ENCODE data around the gene POLR3F.
A peak's percentile ranks its signal among the peaks of the same experiment; 100 is the strongest.
"Not testable (repeated sequence)": the region's sequence is repeated elsewhere in the genome, so short reads cannot be mapped to it uniquely, and the experiment has no call there.

POLR3F gene

GRCh38 chr20:18465536-18466200 is 1.5 kb upstream of the POLR3F start:
- Histone ChIP-seq H3K27me3 (ENCODE audit: control insufficient read depth, insufficient read depth, low read length) (no peaks in the 10 kb centered on the region), H3K27ac (ENCODE audit: low read length) (no peak overlapping the region), H3K4me1 (ENCODE audit: control insufficient read depth, insufficient read depth, low read length) (no peaks in the 10 kb centered on the region), H3K36me3 (ENCODE audit: control insufficient read depth, insufficient read depth, low read length) (no peaks in the 10 kb centered on the region), H3K9me3 (ENCODE audit: control insufficient read depth, insufficient read depth, low read length) (no peaks in the 10 kb centered on the region), H3K4me3 (ENCODE audit: low read length) (no peak overlapping the region)
- DNase-seq (ENCODE audit: low read depth, low spot score) = no peak
- no CpG with 5 or more reads among the region's 6 CpGs for whole genome bisulfite sequencing (ENCODE audit: insufficient coverage, insufficient read length)

DNA sequence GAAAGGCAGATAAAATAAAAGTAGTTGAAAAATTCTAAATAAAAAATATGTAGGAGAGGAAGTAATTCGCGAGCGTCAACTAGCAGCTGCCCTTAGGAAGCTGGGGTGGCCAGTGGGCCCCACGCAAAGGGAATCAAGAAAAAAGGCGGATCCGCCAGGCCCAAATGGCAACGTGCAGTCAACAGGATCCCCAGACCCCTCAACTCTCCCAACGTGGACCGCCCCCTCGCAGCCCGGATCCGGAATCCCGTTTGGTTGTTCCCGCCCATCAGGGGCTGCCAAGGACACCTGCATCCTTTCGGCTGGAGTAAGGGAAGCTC is 656 bp upstream of the POLR3F start:
- no peaks in the 10 kb centered on the region for H3K36me3 ChIP-seq (ENCODE audit: control insufficient read depth, insufficient read depth, low read length)
- no peaks in the 10 kb centered on the region for H3K27me3 ChIP-seq (ENCODE audit: control insufficient read depth, insufficient read depth, low read length)
- H3K27ac ChIP-seq (ENCODE audit: low read length) = no peak overlapping the region
- WGBS (ENCODE audit: insufficient coverage, insufficient read length) = no CpG with 5 or more reads among the region's 15 CpGs
- DNase-seq (ENCODE audit: low read depth, low spot score) = peak; percentile 52
- no peaks in the 10 kb centered on the region for H3K9me3 ChIP-seq (ENCODE audit: control insufficient read depth, insufficient read depth, low read length)
- H3K4me1 ChIP-seq (ENCODE audit: control insufficient read depth, insufficient read depth, low read length) = no peaks in the 10 kb centered on the region
- H3K4me3 ChIP-seq (ENCODE audit: low read length) = peak overlapping the region; percentile 74

- Histone ChIP-seq H3K27ac (ENCODE audit: low read length) (no peak overlapping the region), H3K9me3 (ENCODE audit: control insufficient read depth, insufficient read depth, low read length) (no peaks in the 10 kb centered on the region), H3K4me1 (ENCODE audit: control insufficient read depth, insufficient read depth, low read length) (no peaks in the 10 kb centered on the region), H3K36me3 (ENCODE audit: control insufficient read depth, insufficient read depth, low read length) (peaks cover 4% of the 10 kb centered on the region; the same call in 1 of the 2 replicates), H3K4me3 (ENCODE audit: low read length) (no peak overlapping the region), H3K27me3 (ENCODE audit: control insufficient read depth, insufficient read depth, low read length) (no peaks in the 10 kb centered on the region)
- no CpG with 5 or more reads among the region's 1 CpG for WGBS (ENCODE audit: insufficient coverage, insufficient read length)
- no peak for DNase-seq (ENCODE audit: low read depth, low spot score)
These were observed 10.0 kb downstream of the POLR3F start for GRCh38 chr20:18477218-18477617.

DNA sequence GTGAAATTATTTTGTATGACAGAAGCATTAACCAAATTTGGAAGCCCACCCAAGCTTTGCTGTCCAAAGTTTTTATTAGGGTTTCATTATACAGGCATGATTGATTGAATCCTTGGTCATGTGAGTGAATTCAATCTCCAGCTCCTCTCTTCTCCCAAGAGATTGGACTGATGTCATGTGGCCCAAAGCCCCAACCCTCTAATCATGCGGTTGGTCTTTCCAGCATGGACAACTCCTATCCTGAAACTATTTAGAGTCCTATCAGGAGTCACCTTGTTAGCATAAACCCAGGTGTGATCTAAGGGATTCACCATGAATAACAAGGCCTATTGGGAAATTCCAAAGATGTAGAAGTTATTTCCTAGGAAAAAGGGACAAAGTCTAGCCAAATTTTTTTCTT is 10.6 kb downstream of the POLR3F start:
- Histone ChIP-seq H3K9me3 (ENCODE audit: control insufficient read depth, insufficient read depth, low read length) (no peaks in the 10 kb centered on the region), H3K36me3 (ENCODE audit: control insufficient read depth, insufficient read depth, low read length) (peaks cover 9% of the 10 kb centered on the region; the same call in 1 of the 2 replicates), H3K27ac (ENCODE audit: low read length) (no peak overlapping the region), H3K4me3 (ENCODE audit: low read length) (no peak overlapping the region), H3K4me1 (ENCODE audit: control insufficient read depth, insufficient read depth, low read length) (no peaks in the 10 kb centered on the region), H3K27me3 (ENCODE audit: control insufficient read depth, insufficient read depth, low read length) (no peaks in the 10 kb centered on the region)
- no CpG with 5 or more reads among the region's 1 CpG for WGBS (ENCODE audit: insufficient coverage, insufficient read length)
- DNase-seq (ENCODE audit: low read depth, low spot score) = no peak

- Histone ChIP-seq H3K4me3 (ENCODE audit: low read length) (no peak overlapping the region), H3K27ac (ENCODE audit: low read length) (no peak overlapping the region), H3K4me1 (ENCODE audit: control insufficient read depth, insufficient read depth, low read length) (no peaks in the 10 kb centered on the region), H3K36me3 (ENCODE audit: control insufficient read depth, insufficient read depth, low read length) (peaks cover 10% of the 10 kb centered on the region; the same call in 1 of the 2 replicates), H3K9me3 (ENCODE audit: control insufficient read depth, insufficient read depth, low read length) (no peaks in the 10 kb centered on the region), H3K27me3 (ENCODE audit: control insufficient read depth, insufficient read depth, low read length) (no peaks in the 10 kb centered on the region)
- no CpG with 5 or more reads among the region's 4 CpGs for whole genome bisulfite sequencing (ENCODE audit: insufficient coverage, insufficient read length)
- no peak for DNase-seq (ENCODE audit: low read depth, low spot score)
These were observed 14.4 kb downstream of the POLR3F start for GRCh38 chr20:18481596-18481995.

- H3K4me3 ChIP-seq (ENCODE audit: low read length) = no peak overlapping the region
- H3K9me3 ChIP-seq (ENCODE audit: control insufficient read depth, insufficient read depth, low read length) = no peaks in the 10 kb centered on the region
- H3K27me3 ChIP-seq (ENCODE audit: control insufficient read depth, insufficient read depth, low read length) = no peaks in the 10 kb centered on the region
- no peaks in the 10 kb centered on the region for H3K4me1 ChIP-seq (ENCODE audit: control insufficient read depth, insufficient read depth, low read length)
- no CpG with 5 or more reads among the region's 3 CpGs for WGBS (ENCODE audit: insufficient coverage, insufficient read length)
- H3K27ac ChIP-seq (ENCODE audit: low read length) = no peak overlapping the region
- no peaks in the 10 kb centered on the region; the same call in 1 of the 2 replicates for H3K36me3 ChIP-seq (ENCODE audit: control insufficient read depth, insufficient read depth, low read length)
- no peak for DNase-seq (ENCODE audit: low read depth, low spot score)
These were observed 21.1 kb downstream of the POLR3F start for GRCh38 chr20:18488301-18488700.

GRCh38 chr20:18496042-18496441 is 28.9 kb downstream of the POLR3F start:
- Histone ChIP-seq H3K4me1 (ENCODE audit: control insufficient read depth, insufficient read depth, low read length) (no peaks in the 10 kb centered on the region), H3K9me3 (ENCODE audit: control insufficient read depth, insufficient read depth, low read length) (no peaks in the 10 kb centered on the region), H3K27ac (ENCODE audit: low read length) (no peak overlapping the region), H3K36me3 (ENCODE audit: control insufficient read depth, insufficient read depth, low read length) (no peaks in the 10 kb centered on the region; the same call in 1 of the 2 replicates), H3K4me3 (ENCODE audit: low read length) (no peak overlapping the region; the same call in 1 of the 2 replicates), H3K27me3 (ENCODE audit: control insufficient read depth, insufficient read depth, low read length) (no peaks in the 10 kb centered on the region)
- DNase-seq (ENCODE audit: low read depth, low spot score) = no peak
- WGBS (ENCODE audit: insufficient coverage, insufficient read length) = no CpG with 5 or more reads among the region's 7 CpGs

GRCh38 chr20:18496740-18497592 is 29.8 kb downstream of the POLR3F start, which contains the start of gene RBBP9:
Gene RBBP9 (minus strand): TSS chr20:18497225. CDS start chr20:18497167, 58 bp downstream.
- DNase-seq (ENCODE audit: low read depth, low spot score) = peak; percentile 72
- Histone ChIP-seq H3K4me3 (ENCODE audit: low read length) (peak within 1 kb of the TSS; percentile 69), H3K27me3 (ENCODE audit: control insufficient read depth, insufficient read depth, low read length) (no peaks in the 10 kb centered on the region), H3K36me3 (ENCODE audit: control insufficient read depth, insufficient read depth, low read length) (no peaks in the 10 kb centered on the region; the same call in 1 of the 2 replicates), H3K27ac (ENCODE audit: low read length) (no peak within 1 kb of the TSS), H3K4me1 (ENCODE audit: control insufficient read depth, insufficient read depth, low read length) (no peaks in the 10 kb centered on the region), H3K9me3 (ENCODE audit: control insufficient read depth, insufficient read depth, low read length) (no peaks in the 10 kb centered on the region)
- WGBS (ENCODE audit: insufficient coverage, insufficient read length) = no CpG with 5 or more reads among the region's 31 CpGs

DNA sequence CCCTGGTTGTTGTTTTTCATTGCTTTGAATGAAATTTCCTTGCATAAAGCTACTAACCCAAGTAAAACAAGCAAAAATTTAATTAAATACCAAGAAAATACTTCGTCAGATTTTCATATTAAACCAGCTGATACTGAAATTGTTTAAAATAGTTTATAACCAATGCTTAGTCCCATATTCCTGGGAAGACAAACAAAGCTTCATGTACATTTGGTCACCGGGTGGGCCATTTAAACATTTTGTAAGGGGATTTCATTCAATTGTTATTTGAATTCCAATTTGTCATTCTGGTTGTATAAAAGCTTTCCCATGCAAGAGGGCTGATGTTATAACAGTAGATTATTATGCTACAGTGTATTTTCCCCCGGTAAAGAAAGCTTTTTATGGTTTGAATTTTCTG is 30.4 kb downstream of the POLR3F start:
- Histone ChIP-seq H3K27ac (ENCODE audit: low read length) (no peak overlapping the region), H3K4me1 (ENCODE audit: control insufficient read depth, insufficient read depth, low read length) (no peaks in the 10 kb centered on the region), H3K9me3 (ENCODE audit: control insufficient read depth, insufficient read depth, low read length) (no peaks in the 10 kb centered on the region), H3K27me3 (ENCODE audit: control insufficient read depth, insufficient read depth, low read length) (no peaks in the 10 kb centered on the region), H3K36me3 (ENCODE audit: control insufficient read depth, insufficient read depth, low read length) (no peaks in the 10 kb centered on the region; the same call in 1 of the 2 replicates), H3K4me3 (ENCODE audit: low read length) (no peak overlapping the region)
- WGBS (ENCODE audit: insufficient coverage, insufficient read length) = no CpG with 5 or more reads among the region's 3 CpGs
- no peak for DNase-seq (ENCODE audit: low read depth, low spot score)

GRCh38 chr20:18501672-18502071 is 34.5 kb downstream of the POLR3F start:
- not testable (repeated sequence) for H3K4me3 ChIP-seq (ENCODE audit: low read length); H3K27me3 ChIP-seq (ENCODE audit: control insufficient read depth, insufficient read depth, low read length); H3K4me1 ChIP-seq (ENCODE audit: control insufficient read depth, insufficient read depth, low read length); DNase-seq (ENCODE audit: low read depth, low spot score); H3K36me3 ChIP-seq (ENCODE audit: control insufficient read depth, insufficient read depth, low read length); H3K9me3 ChIP-seq (ENCODE audit: control insufficient read depth, insufficient read depth, low read length); H3K27ac ChIP-seq (ENCODE audit: low read length)
- no CpG with 5 or more reads among the region's 1 CpG for WGBS (ENCODE audit: insufficient coverage, insufficient read length)
